ENCODE results near the gene HCFC2. TPM values are rescaled to one million over a fixed set of nuclear protein-coding genes. Genes with fewer than 3 reads are reported as not detected.

HCFC2 gene
- total RNA-seq, 1 donor from 2014 or later: 9.2 TPM

DNA sequence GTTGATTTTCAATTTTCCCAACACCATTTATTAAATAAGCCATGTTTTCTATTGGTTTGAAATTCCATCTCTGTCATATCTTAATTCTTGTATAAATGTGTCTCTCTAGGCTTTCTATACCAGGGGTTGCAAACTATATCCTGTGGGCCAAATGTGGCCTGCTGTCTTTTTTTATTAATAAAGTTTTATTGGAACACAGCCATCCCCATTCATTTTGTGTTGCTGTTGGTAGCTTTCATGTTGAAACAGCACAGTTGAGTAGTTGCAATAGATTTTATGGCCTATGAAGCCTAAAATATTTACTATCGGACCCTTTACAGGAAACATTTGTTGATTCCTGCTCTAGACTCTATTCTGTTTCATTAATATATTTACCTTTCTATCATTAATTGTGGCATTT lies 9.4 kb downstream of the HCFC2 start:
- no peak for DNase-seq
- H3K9me3 ChIP-seq (replicated peaks): no peaks in the 10 kb centered on the region
- H3K4me3 ChIP-seq: no peak overlapping the region
- H3K27me3 ChIP-seq (ENCODE audit: low read depth): no peaks in the 10 kb centered on the region
- no peak overlapping the region for H3K27ac ChIP-seq (replicated peaks)
- intact Hi-C loops (cut with micrococcal nuclease): no loop called here
- peaks cover 12% of the 10 kb centered on the region for H3K4me1 ChIP-seq
- H3K36me3 ChIP-seq: peaks cover 52% of the 10 kb centered on the region
- no peak for TF ChIP-seq CTCF (IDR thresholded peaks at IDR 0.05; ENCODE audit: borderline replicate concordance)

DNA sequence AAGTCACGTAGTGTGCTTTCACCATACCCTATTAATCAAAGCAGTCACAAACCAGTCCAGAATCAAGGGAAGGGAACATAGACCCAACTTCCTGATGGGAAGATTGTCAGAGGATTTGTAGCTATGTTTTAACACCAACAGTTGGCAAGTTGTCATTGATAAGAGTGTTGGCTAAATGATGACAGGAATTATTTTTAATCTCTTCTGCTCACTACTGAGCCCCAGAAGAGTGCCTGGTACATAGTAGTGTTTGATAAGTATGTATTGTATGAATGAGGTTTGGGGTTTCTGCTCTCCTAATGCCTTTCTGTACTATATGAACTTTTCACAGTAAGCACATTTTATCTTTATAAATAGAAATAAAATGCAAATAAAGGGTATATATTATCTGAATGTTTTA lies 14.7 kb downstream of the HCFC2 start:
- Histone ChIP-seq H3K9me3 (replicated peaks) (no peaks in the 10 kb centered on the region), H3K27me3 (ENCODE audit: low read depth) (no peaks in the 10 kb centered on the region), H3K4me1 (peaks cover 29% of the 10 kb centered on the region), H3K4me3 (no peak overlapping the region), H3K36me3 (peaks cover 47% of the 10 kb centered on the region), H3K27ac (replicated peaks) (no peak overlapping the region)
- TF ChIP-seq CTCF (IDR thresholded peaks at IDR 0.05; ENCODE audit: borderline replicate concordance): no peak
- intact Hi-C loops (cut with micrococcal nuclease): no loop called here
- no peak for DNase-seq

- DNase-seq: no peak
- no peaks in the 10 kb centered on the region for H3K27me3 ChIP-seq (ENCODE audit: low read depth)
- no peak overlapping the region for H3K4me3 ChIP-seq
- H3K9me3 ChIP-seq (replicated peaks): no peaks in the 10 kb centered on the region
- intact Hi-C loops (cut with micrococcal nuclease): no loop called here
- peaks cover 59% of the 10 kb centered on the region for H3K36me3 ChIP-seq
- peaks cover 32% of the 10 kb centered on the region for H3K4me1 ChIP-seq
- H3K27ac ChIP-seq (replicated peaks): no peak overlapping the region
- TF ChIP-seq CTCF (IDR thresholded peaks at IDR 0.05; ENCODE audit: borderline replicate concordance): no peak
Measured at GRCh38 chr12:104080764-104081163, 16.4 kb downstream of the HCFC2 start.

- DNase-seq: no peak
- Histone ChIP-seq H3K36me3 (peaks cover 78% of the 10 kb centered on the region), H3K27ac (replicated peaks) (no peak overlapping the region)
Measured at GRCh38 chr12:104083769-104084475, 19.6 kb downstream of the HCFC2 start.

DNA sequence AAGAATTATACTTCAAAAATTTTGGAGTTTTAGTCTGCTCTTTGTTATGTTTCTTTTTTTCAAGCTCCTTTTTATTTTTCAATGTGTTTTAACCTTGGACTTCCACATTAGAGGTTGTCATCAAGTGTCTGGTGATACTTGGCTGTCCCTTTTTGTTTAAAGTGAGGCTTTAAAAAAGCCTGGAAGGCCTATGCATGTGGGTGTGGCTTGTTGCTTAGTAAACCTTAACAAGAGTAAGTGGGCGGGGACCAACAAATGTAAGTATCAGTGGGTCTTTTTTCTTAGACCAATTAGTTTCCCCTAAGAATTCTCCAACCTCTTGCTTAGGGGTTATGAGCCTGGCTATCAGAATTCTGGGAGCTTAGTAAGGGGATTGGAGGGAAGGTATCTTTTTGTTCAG lies 26.4 kb downstream of the HCFC2 start:
- no peak overlapping the region for H3K4me3 ChIP-seq
- no peak for TF ChIP-seq CTCF (IDR thresholded peaks at IDR 0.05; ENCODE audit: borderline replicate concordance)
- intact Hi-C loops (cut with micrococcal nuclease): loop anchor here (5.0 kb wide), 1 partner anchor 153 kb away; no protein-coding TSS in a partner anchor
- H3K9me3 ChIP-seq (replicated peaks): no peaks in the 10 kb centered on the region
- no peaks in the 10 kb centered on the region for H3K27me3 ChIP-seq (ENCODE audit: low read depth)
- H3K27ac ChIP-seq (replicated peaks): no peak overlapping the region
- no peak for DNase-seq
- no peaks in the 10 kb centered on the region for H3K4me1 ChIP-seq
- peaks cover 85% of the 10 kb centered on the region for H3K36me3 ChIP-seq

More at GRCh38 chr12:104083769-104084475, 19.6 kb downstream of the HCFC2 start:
- no peak overlapping the region for H3K4me3 ChIP-seq
- TF ChIP-seq CTCF (IDR thresholded peaks at IDR 0.05; ENCODE audit: borderline replicate concordance): no peak
- H3K9me3 ChIP-seq (replicated peaks): no peaks in the 10 kb centered on the region
- no peaks in the 10 kb centered on the region for H3K27me3 ChIP-seq (ENCODE audit: low read depth)
- peaks cover 18% of the 10 kb centered on the region for H3K4me1 ChIP-seq
- intact Hi-C loops (cut with micrococcal nuclease): no loop called here

All from left ventricle myocardium inferior (tissue), 1 donor.